ENCODE data around the gene CABYR.

DNA sequence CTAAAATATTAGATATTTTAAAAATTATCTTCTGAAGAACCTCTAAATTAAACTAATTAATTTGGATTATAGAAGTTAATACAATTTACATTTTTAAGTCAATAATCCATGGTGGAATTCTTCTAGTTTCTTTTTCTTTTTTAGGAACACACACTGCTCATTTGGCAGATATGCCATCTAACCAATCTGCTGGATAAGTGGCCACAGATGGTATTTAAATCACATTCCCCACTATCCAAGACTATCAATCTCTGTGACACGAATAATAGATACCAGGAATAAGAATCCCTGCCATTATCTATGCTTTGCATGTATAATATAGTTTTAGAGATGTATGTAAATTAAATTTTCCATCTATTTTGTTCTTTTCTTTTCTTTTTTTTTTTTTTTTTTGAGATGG lies 58.5 kb downstream of the CABYR start:
- TF ChIP-seq, protein P1, sequence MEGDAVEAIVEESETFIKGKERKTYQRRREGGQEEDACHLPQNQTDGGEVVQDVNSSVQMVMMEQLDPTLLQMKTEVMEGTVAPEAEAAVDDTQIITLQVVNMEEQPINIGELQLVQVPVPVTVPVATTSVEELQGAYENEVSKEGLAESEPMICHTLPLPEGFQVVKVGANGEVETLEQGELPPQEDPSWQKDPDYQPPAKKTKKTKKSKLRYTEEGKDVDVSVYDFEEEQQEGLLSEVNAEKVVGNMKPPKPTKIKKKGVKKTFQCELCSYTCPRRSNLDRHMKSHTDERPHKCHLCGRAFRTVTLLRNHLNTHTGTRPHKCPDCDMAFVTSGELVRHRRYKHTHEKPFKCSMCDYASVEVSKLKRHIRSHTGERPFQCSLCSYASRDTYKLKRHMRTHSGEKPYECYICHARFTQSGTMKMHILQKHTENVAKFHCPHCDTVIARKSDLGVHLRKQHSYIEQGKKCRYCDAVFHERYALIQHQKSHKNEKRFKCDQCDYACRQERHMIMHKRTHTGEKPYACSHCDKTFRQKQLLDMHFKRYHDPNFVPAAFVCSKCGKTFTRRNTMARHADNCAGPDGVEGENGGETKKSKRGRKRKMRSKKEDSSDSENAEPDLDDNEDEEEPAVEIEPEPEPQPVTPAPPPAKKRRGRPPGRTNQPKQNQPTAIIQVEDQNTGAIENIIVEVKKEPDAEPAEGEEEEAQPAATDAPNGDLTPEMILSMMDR (IDR thresholded peaks at IDR 0.05): no peak
- no peak for TF ChIP-seq POLR2A (IDR thresholded peaks at IDR 0.05)
- TF ChIP-seq POLR2AphosphoS5 (IDR thresholded peaks at IDR 0.05): no peak
